Astrocyte (in vitro differentiated cells and primary cell): Measurements from ENCODE around the gene UBE2F. TPM values are rescaled to one million over a fixed set of nuclear protein-coding genes. Genes with fewer than 3 reads are reported as not detected.
"Not testable (repeated sequence)": the region's sequence is repeated elsewhere in the genome, so short reads cannot be mapped to it uniquely, and the experiment has no call there.

Source experiments
- DNase-seq: peaks from one replicate; pipeline ENCODE4 v3.0.0-alpha.2; 2010; ENCODE audit warnings: low read depth
- FAIRE-seq: peaks from 2 replicates; lab custom pipeline; 2011; peaks lifted over from hg19 to GRCh38; lab: Jason Lieb, UNC
- H2AFZ ChIP-seq: 2 replicates; pipeline ENCODE4 v1.6.0; 2012; ENCODE audit warnings: low read depth, low read length, inconsistent platforms
- H3K27ac ChIP-seq: 2 replicates; pipeline ENCODE4 v1.5.1; 2011; ENCODE audit warnings: low read depth, low read length, inconsistent platforms
- H3K27me3 ChIP-seq: 2 replicates; pipeline ENCODE4 v1.6.0; 2011; ENCODE audit warnings: low read length, inconsistent platforms; ENCODE audit not compliant: insufficient read depth
- H3K36me3 ChIP-seq: 2 replicates; pipeline ENCODE4 v1.5.1; 2011; ENCODE audit warnings: low read length, inconsistent platforms; ENCODE audit not compliant: insufficient read depth
- H3K4me1 ChIP-seq: 2 replicates; pipeline ENCODE4 v1.5.1; 2011; ENCODE audit warnings: low read length, inconsistent platforms; ENCODE audit not compliant: insufficient read depth
- H3K4me2 ChIP-seq: 2 replicates; pipeline ENCODE4 v1.6.0; 2012; ENCODE audit warnings: low read length, inconsistent platforms
- H3K4me3 ChIP-seq: 2 replicates; pipeline ENCODE4 v1.5.1; 2011; ENCODE audit warnings: low read depth, mild to moderate bottlenecking, low read length, inconsistent platforms; ENCODE audit not compliant: insufficient read depth
- H3K79me2 ChIP-seq: 2 replicates; pipeline ENCODE4 v1.6.0; 2012; ENCODE audit warnings: mild to moderate bottlenecking, low read length, inconsistent platforms; ENCODE audit not compliant: insufficient read depth
- H3K9ac ChIP-seq: 2 replicates; pipeline ENCODE4 v1.6.0; 2012; ENCODE audit warnings: mild to moderate bottlenecking, low read length, inconsistent platforms
- H3K9me3 ChIP-seq: 2 replicates; pipeline ENCODE4 v1.5.1; 2012; ENCODE audit warnings: low read depth, mild to moderate bottlenecking, low read length, inconsistent platforms; ENCODE audit not compliant: insufficient read depth
- H4K20me1 ChIP-seq: 2 replicates; pipeline ENCODE4 v1.6.0; 2012; ENCODE audit warnings: low read length, inconsistent platforms; ENCODE audit not compliant: insufficient read depth
- H3K27ac Mint-ChIP-seq: one replicate; pipeline ENCODE4 v1.8.0; 2021; ENCODE audit warnings: mild to moderate bottlenecking, mixed read lengths; ENCODE audit not compliant: unreplicated experiment
- H3K27me3 Mint-ChIP-seq: one replicate; pipeline ENCODE4 v1.8.0; 2021; ENCODE audit warnings: low read depth, mixed read lengths; ENCODE audit not compliant: unreplicated experiment
- H3K36me3 Mint-ChIP-seq: one replicate; pipeline ENCODE4 v1.8.0; 2021; ENCODE audit warnings: low read depth, mixed read lengths; ENCODE audit not compliant: unreplicated experiment
- H3K4me1 Mint-ChIP-seq: one replicate; pipeline ENCODE4 v1.8.0; 2021; ENCODE audit warnings: low read depth, mixed read lengths; ENCODE audit not compliant: unreplicated experiment
- H3K4me3 Mint-ChIP-seq: one replicate; pipeline ENCODE4 v1.8.0; 2021; ENCODE audit warnings: mild to moderate bottlenecking, moderate library complexity, mixed read lengths; ENCODE audit not compliant: unreplicated experiment
- H3K9me3 Mint-ChIP-seq: one replicate; pipeline ENCODE4 v1.8.0; 2021; ENCODE audit warnings: mild to moderate bottlenecking, mixed read lengths; ENCODE audit not compliant: unreplicated experiment
- CTCF ChIP-seq: IDR thresholded peaks from 2 replicates; pipeline ENCODE4 v1.5.1; 2011; ENCODE audit warnings: low read depth, mild to moderate bottlenecking, inconsistent platforms, low read length, moderate library complexity; ENCODE audit not compliant: insufficient read depth
- EZH2 ChIP-seq: IDR thresholded peaks from 2 replicates; pipeline ENCODE4 v1.6.1; 2012; ENCODE audit warnings: mild to moderate bottlenecking, low read length, inconsistent platforms; ENCODE audit not compliant: insufficient read depth
- total RNA-seq: library from RNA; stranded (reverse); gene quantifications from 2 replicates; pipeline ENCODE4 v1.2.1, GENCODE V29; 2021

The UBE2F gene
- total RNA-seq, 1 donor from 2014 or later = 67.1 TPM

- Mint-ChIP-seq H3K4me1 (peaks cover 16% of the 10 kb centered on the region), H3K27me3 (no peaks in the 10 kb centered on the region), H3K36me3 (peaks cover 17% of the 10 kb centered on the region), H3K27ac (no peak overlapping the region), H3K4me3 (no peak overlapping the region), H3K9me3 (no peaks in the 10 kb centered on the region)
- Histone ChIP-seq H3K9ac (no peak overlapping the region), H3K79me2 (peaks cover 97% of the 10 kb centered on the region), H3K4me2 (no peak overlapping the region), H2AFZ (no peak overlapping the region), H3K27me3 (no peaks in the 10 kb centered on the region), H3K27ac (no peak overlapping the region), H3K4me3 (no peak overlapping the region), H3K4me1 (no peaks in the 10 kb centered on the region), H4K20me1 (peaks cover 95% of the 10 kb centered on the region), H3K36me3 (peaks cover 3% of the 10 kb centered on the region), H3K9me3 (no peaks in the 10 kb centered on the region)
- no peak for TF ChIP-seq EZH2
- TF ChIP-seq CTCF = no peak
- FAIRE-seq (no peak), DNase-seq (no peak)
Measured at GRCh38 chr2:237980087-237980486, 13.3 kb downstream of the UBE2F start.

- Histone ChIP-seq H2AFZ (no peak overlapping the region), H3K9me3 (no peaks in the 10 kb centered on the region), H3K27ac (no peak overlapping the region), H3K27me3 (no peaks in the 10 kb centered on the region), H3K36me3 (peaks cover 2% of the 10 kb centered on the region), H3K79me2 (peaks cover 97% of the 10 kb centered on the region), H3K4me2 (no peak overlapping the region), H4K20me1 (peaks cover 96% of the 10 kb centered on the region), H3K4me3 (no peak overlapping the region), H3K9ac (no peak overlapping the region), H3K4me1 (no peaks in the 10 kb centered on the region)
- DNase-seq (peak; percentile 31), FAIRE-seq (no peak)
- peaks cover 16% of the 10 kb centered on the region for H3K4me1 Mint-ChIP-seq
- no peak overlapping the region for H3K27ac Mint-ChIP-seq
- H3K9me3 Mint-ChIP-seq = no peaks in the 10 kb centered on the region
- peaks cover 16% of the 10 kb centered on the region for H3K36me3 Mint-ChIP-seq
- TF ChIP-seq EZH2 = no peak
- no peak for TF ChIP-seq CTCF
- H3K4me3 Mint-ChIP-seq = no peak overlapping the region
- H3K27me3 Mint-ChIP-seq = no peaks in the 10 kb centered on the region
Measured at GRCh38 chr2:237980751-237981150, 13.9 kb downstream of the UBE2F start.

- H3K4me1 Mint-ChIP-seq = peaks cover 16% of the 10 kb centered on the region
- not testable (repeated sequence) for H3K27ac Mint-ChIP-seq, H3K27me3 Mint-ChIP-seq, H3K9me3 Mint-ChIP-seq, H3K4me3 Mint-ChIP-seq, DNase-seq, H3K27me3 ChIP-seq, H3K4me1 ChIP-seq, H2AFZ ChIP-seq, H3K27ac ChIP-seq, H3K9ac ChIP-seq, H3K36me3 ChIP-seq, H3K4me3 ChIP-seq, H3K9me3 ChIP-seq, H3K4me2 ChIP-seq, FAIRE-seq
- Histone ChIP-seq H4K20me1 (peaks cover 98% of the 10 kb centered on the region), H3K79me2 (peaks cover 96% of the 10 kb centered on the region)
- H3K36me3 Mint-ChIP-seq = peaks cover 14% of the 10 kb centered on the region
Measured at GRCh38 chr2:237981621-237982020, 14.8 kb downstream of the UBE2F start.
